GM12878 (cell line): ENCODE data around the gene NAXE. TPM values are rescaled to one million over a fixed set of nuclear protein-coding genes. Genes with fewer than 3 reads are reported as not detected.

ENCODE experiments used
- ATAC-seq: fragments of 200-7000 bp; cut with Tn5 transposase; 3 replicates; pipeline ENCODE4 v1.9.1; 2020; ENCODE audit warnings: mild to moderate bottlenecking, moderate library complexity
- BruUV-seq: library from RNA; stranded (reverse); fragments of 400-500 nt; replicated peaks from 2 replicates; lab custom pipeline; 2021; lab: Mats Ljungman, UMichigan
- CTCF ChIA-PET: fragments of 300-600 bp; sonication (Branson Sonifier 250); formaldehyde crosslinking; extraction: SDS; loops from one replicate; lab custom pipeline; 2021; ENCODE audit warnings: inconsistent platforms; lab: Yijun Ruan, JAX
- POLR2A ChIA-PET: fragments of 350-600 bp; formaldehyde crosslinking; extraction: SDS; loops from one replicate; lab custom pipeline; 2021; ENCODE audit warnings: inconsistent platforms; lab: Charles Lee
- RAD21 ChIA-PET: fragments of 300-600 bp; sonication (Branson Sonifier 250); formaldehyde crosslinking; loops from one replicate; lab custom pipeline; 2023; ENCODE audit warnings: antibody characterized with exemption; ENCODE audit not compliant: unreplicated experiment; lab: Charles Lee
- SMC1A ChIA-PET: fragments of 300-600 bp; sonication (Branson Sonifier 250); formaldehyde crosslinking; loops from one replicate; lab custom pipeline; 2023; ENCODE audit not compliant: unreplicated experiment, uncharacterized antibody; lab: Charles Lee
- DNase-seq: peaks from one replicate; pipeline ENCODE4 v3.0.0-alpha.2; 2011; ENCODE audit warnings: low read depth, low spot score
- FAIRE-seq: peaks from 3 replicates; lab custom pipeline; 2011; peaks lifted over from hg19 to GRCh38; lab: Jason Lieb, UNC
- H2AFZ ChIP-seq: 2 replicates; pipeline ENCODE4 v1.6.0; 2011; ENCODE audit warnings: low read depth, low read length, control low read depth; ENCODE audit not compliant: control insufficient read depth
- H3K27ac ChIP-seq: 2 replicates; pipeline ENCODE4 v1.5.1; 2011; ENCODE audit warnings: control low read depth; ENCODE audit not compliant: control insufficient read depth, insufficient read depth
- H3K27me3 ChIP-seq, 2 experiments: replicated peaks in 1 of 2; 2 replicates each; pipeline versions ENCODE4 v1.6.0 to v1.6.1; 2011; ENCODE audit warnings: low read length in 1 of 2; ENCODE audit not compliant: control insufficient read depth in 2 of 2, insufficient read depth in 2 of 2
- H3K36me3 ChIP-seq, 2 experiments: 2 replicates each; pipeline ENCODE4 v1.5.1; 2011; ENCODE audit warnings: low read length in 1 of 2; ENCODE audit not compliant: control insufficient read depth in 2 of 2, insufficient read depth in 2 of 2
- H3K4me1 ChIP-seq: 2 replicates; pipeline ENCODE4 v1.6.1; 2011; ENCODE audit warnings: mild to moderate bottlenecking, low read length, moderate library complexity, mixed read lengths; ENCODE audit not compliant: control insufficient read depth, insufficient read depth
- H3K4me2 ChIP-seq: 2 replicates; pipeline ENCODE4 v1.6.0; 2011; ENCODE audit warnings: control low read depth; ENCODE audit not compliant: control insufficient read depth, insufficient read depth
- H3K4me3 ChIP-seq: fragments of 200-600 bp; sonication (generic); 2 replicates; pipeline ENCODE4 v1.5.1; 2016
- H3K79me2 ChIP-seq: 2 replicates; pipeline ENCODE4 v1.6.0; 2011; ENCODE audit warnings: low read length; ENCODE audit not compliant: control insufficient read depth, insufficient read depth
- H3K9ac ChIP-seq: 2 replicates; pipeline ENCODE4 v1.8.0; 2011; ENCODE audit warnings: low read length, control low read depth, mixed read lengths; ENCODE audit not compliant: control insufficient read depth, insufficient read depth
- H3K9me3 ChIP-seq: replicated peaks from 3 replicates; pipeline ENCODE4 v1.5.1; 2011; ENCODE audit warnings: mild to moderate bottlenecking, low read length; ENCODE audit not compliant: control insufficient read depth, insufficient read depth
- H4K20me1 ChIP-seq: 2 replicates; pipeline ENCODE4 v1.6.0; 2011; ENCODE audit not compliant: control insufficient read depth, insufficient read depth
- NR2F1 ChIP-seq: fragments of 450-650 bp; conservative IDR thresholded peaks from 2 replicates; pipeline ENCODE4 v1.6.1; 2017; ENCODE audit warnings: mild to moderate bottlenecking
- RELA ChIP-seq: fragments of 450-650 bp; IDR thresholded peaks from 2 replicates; pipeline ENCODE4 v1.8.0; 2014; ENCODE audit warnings: borderline replicate concordance; ENCODE audit not compliant: partially characterized antibody
- RUNX3 ChIP-seq: IDR thresholded peaks from 2 replicates; pipeline ENCODE4 v1.6.1; 2012; ENCODE audit warnings: low read length, inconsistent platforms
- SMAD1 ChIP-seq: fragments of 450-650 bp; IDR thresholded peaks from 2 replicates; pipeline ENCODE4 v1.6.1; 2018; ENCODE audit warnings: mild to moderate bottlenecking, low read depth; ENCODE audit not compliant: partially characterized antibody
- SP1 ChIP-seq: IDR thresholded peaks from one replicate; pipeline ENCODE4 v1.6.1; 2011; ENCODE audit warnings: low read depth, low read length
- SPI1 ChIP-seq: IDR thresholded peaks from 2 replicates; pipeline ENCODE4 v1.6.1; 2011; ENCODE audit warnings: low read depth, mild to moderate bottlenecking, low read length, moderate library complexity, borderline replicate concordance; ENCODE audit not compliant: insufficient read depth
- WGBS: methylation state at CpG from one replicate; pipeline ENCODE4 v1.1.6; 2016; ENCODE audit warnings: low lambda C conversion rate; ENCODE audit not compliant: insufficient replicate concordance, insufficient coverage; ENCODE audit errors: missing lambda C conversion rate; 5-methylcytosine and 5-hydroxymethylcytosine counted together
- in situ Hi-C: fragments of 300-500 bp; cut with MboI; formaldehyde crosslinking; loops from 9 replicates; pipeline ENCODE4 v1.14.3; 2018; ENCODE audit warnings: mixed read lengths
- intact Hi-C: fragments of 100-400 bp; cut with micrococcal nuclease; formaldehyde crosslinking; loops from one replicate; pipeline ENCODE4 v1.14.2; 2022; ENCODE audit not compliant: unreplicated experiment
- polyA plus RNA-seq, 11 experiments: library from polyadenylated mRNA; depleted of rRNA in 4 of 11; unstranded in 6 of 11; stranded (reverse) in 5 of 11; fragments of >200 nt; fragmentation: Nextera tagmentation in 4 of 11; fragmentation: Illumina TruSeq in 1 of 11; extraction: Ambion mirVana in 4 of 11; extraction: Trizol in 1 of 11; gene quantifications; 1 replicate in 1 of 11; 2 replicates in 10 of 11; pipeline versions ENCODE4 v1.2.1 to v1.2.3, GENCODE V29; 2011 to 2016; ENCODE audit warnings: inconsistent platforms in 2 of 11, missing spikeins in 2 of 11, low read depth in 1 of 11
- total RNA-seq, 4 experiments: library from RNA; depleted of rRNA in 3 of 4; stranded (reverse); fragments of >200 nt in 3 of 4; fragmentation: Illumina TruSeq in 1 of 4; extraction: Trizol in 1 of 4; gene quantifications; 2 replicates each; pipeline versions ENCODE4 v1.2.1 to v1.2.3, GENCODE V29; 2013 to 2021
- TF ChIP-seq, protein P1 (sequence below): fragments of 450-650 bp; IDR thresholded peaks from 2 replicates; pipeline ENCODE4 v1.6.1; 2017; ENCODE audit warnings: mild to moderate bottlenecking, low read depth, inconsistent platforms; ENCODE audit not compliant: poor library complexity, severe bottlenecking

Gene NAXE
- total and polyA plus RNA-seq, 10 of the 15 experiments (the other 5 are each of a cell fraction or from before 2014, with no cell fraction given): 17.8 to 93.3 (median 68.8) TPM

DNA sequence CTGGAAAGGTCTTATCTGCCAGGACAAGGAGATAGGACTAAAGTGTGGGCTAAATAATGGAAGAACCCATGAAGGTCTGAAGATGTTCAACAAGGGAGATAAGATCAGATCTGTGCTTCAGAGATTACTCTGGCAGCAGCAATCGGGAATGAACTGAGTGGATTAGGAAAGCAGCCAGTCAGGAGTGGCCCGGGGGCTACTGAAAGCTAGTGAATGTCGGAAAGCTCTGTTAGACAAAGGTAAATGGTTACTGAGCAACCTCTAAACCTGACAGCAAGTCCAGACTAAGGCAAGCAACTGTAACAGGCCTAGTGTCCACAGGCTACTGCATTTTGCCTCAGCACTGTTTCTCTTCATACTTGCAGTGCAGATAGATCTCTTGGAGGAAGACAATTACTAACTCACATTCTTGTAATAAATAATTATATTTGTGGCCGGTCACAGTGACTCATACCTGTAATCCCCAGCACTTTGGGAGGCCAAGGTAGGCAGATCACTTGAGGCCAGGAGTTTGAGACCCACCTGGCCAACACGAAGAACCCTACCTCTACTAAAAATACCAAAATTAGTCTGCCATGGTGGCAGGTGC, 31.7 kb upstream of the NAXE start (continued):
- TF ChIP-seq SP1 (no peak), RUNX3 (no peak)

DNA sequence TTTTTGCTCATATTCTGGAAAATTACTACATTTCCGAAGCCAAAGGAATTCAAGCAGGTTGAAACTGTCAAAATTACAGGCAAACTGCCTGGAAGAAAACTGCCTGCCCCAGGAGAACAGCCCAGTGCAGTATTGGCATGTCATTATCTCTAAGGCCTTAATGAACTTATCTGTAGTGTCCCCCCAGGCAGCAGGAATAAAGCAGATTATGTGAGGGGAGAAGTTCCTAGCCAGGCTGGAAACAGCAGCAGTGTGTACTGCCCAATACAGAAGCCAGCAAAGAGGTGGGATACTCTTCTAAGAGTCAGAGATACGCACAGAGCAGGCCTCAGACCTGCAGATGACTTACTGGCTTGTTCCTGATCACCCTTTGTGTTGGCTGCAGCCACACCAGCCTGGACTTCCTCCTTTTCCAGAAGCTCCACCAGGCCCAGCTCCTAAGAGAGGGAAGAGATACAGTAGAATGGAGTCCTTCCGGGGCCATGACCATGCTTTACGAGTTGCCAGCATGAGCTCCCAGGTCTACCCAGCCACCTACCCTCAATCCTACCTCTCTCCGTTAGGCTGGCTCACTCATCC, 30.9 kb upstream of the NAXE start:
- 64% methylated on average over 5 of the region's 5 CpGs for WGBS
- no peak overlapping the region for H2AFZ ChIP-seq
- no peak for TF ChIP-seq SPI1
- TF ChIP-seq NR2F1: no peak
- TF ChIP-seq RELA: no peak
- no peak for TF ChIP-seq SMAD1
- TF ChIP-seq, protein P1, sequence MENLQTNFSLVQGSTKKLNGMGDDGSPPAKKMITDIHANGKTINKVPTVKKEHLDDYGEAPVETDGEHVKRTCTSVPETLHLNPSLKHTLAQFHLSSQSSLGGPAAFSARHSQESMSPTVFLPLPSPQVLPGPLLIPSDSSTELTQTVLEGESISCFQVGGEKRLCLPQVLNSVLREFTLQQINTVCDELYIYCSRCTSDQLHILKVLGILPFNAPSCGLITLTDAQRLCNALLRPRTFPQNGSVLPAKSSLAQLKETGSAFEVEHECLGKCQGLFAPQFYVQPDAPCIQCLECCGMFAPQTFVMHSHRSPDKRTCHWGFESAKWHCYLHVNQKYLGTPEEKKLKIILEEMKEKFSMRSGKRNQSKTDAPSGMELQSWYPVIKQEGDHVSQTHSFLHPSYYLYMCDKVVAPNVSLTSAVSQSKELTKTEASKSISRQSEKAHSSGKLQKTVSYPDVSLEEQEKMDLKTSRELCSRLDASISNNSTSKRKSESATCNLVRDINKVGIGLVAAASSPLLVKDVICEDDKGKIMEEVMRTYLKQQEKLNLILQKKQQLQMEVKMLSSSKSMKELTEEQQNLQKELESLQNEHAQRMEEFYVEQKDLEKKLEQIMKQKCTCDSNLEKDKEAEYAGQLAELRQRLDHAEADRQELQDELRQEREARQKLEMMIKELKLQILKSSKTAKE: no peak
- ChIA-PET CTCF (no interaction called here), POLR2A (interaction anchor here (0.5 kb wide), 1 partner anchor 16 kb away, joined by 5 read pairs; no protein-coding TSS in a partner anchor), RAD21 (no interaction called here), SMC1A (no interaction called here)
- ATAC-seq (no peak), DNase-seq (no peak), FAIRE-seq (no peak)
- no peaks in the 10 kb centered on the region for H3K9me3 ChIP-seq
- no peaks in the 10 kb centered on the region for H3K79me2 ChIP-seq
- no peak overlapping the region for H3K27ac ChIP-seq
- in situ Hi-C loops: no loop called here
- H4K20me1 ChIP-seq: no peaks in the 10 kb centered on the region
- H3K4me1 ChIP-seq: no peaks in the 10 kb centered on the region
- intact Hi-C loops: no loop called here
- H3K4me2 ChIP-seq: no peak overlapping the region
- no peaks in the 10 kb centered on the region for H3K27me3 ChIP-seq
- peaks cover 0 to 2% of the 10 kb centered on the region in 2 experiments; a peak in 1 of 4 replicates for H3K36me3 ChIP-seq
- BruUV-seq: no TSS peak
- H3K4me3 ChIP-seq: no peak overlapping the region
- H3K9ac ChIP-seq: no peak overlapping the region
